KMS-11 (cell line): ENCODE measurements around the gene C6orf52.
"Not testable (repeated sequence)": the region's sequence is repeated elsewhere in the genome, so short reads cannot be mapped to it uniquely, and the experiment has no call there.

Source experiments
- H2AFZ ChIP-seq: fragments of 200-600 bp; sonication (generic); 2 replicates; pipeline ENCODE4 v1.6.1; 2016; ENCODE audit warnings: antibody characterized with exemption, mixed run types, low read depth
- H3K27ac ChIP-seq: fragments of 200-600 bp; sonication (generic); 2 replicates; pipeline ENCODE4 v1.6.1; 2016; ENCODE audit warnings: mild to moderate bottlenecking, mixed run types
- H3K27me3 ChIP-seq: fragments of 200-600 bp; sonication (generic); 2 replicates; pipeline ENCODE4 v1.6.1; 2017; ENCODE audit warnings: mild to moderate bottlenecking, low read depth, mixed run types, moderate library complexity; ENCODE audit not compliant: insufficient read depth
- H3K36me3 ChIP-seq: fragments of 200-600 bp; sonication (generic); 2 replicates; pipeline ENCODE4 v1.6.1; 2017; ENCODE audit warnings: mild to moderate bottlenecking, mixed run types; ENCODE audit not compliant: insufficient read depth
- H3K4me1 ChIP-seq: fragments of 200-600 bp; sonication (generic); 2 replicates; pipeline ENCODE4 v1.6.1; 2016; ENCODE audit warnings: mild to moderate bottlenecking, low read depth, mixed run types; ENCODE audit not compliant: poor library complexity, severe bottlenecking
- H3K4me2 ChIP-seq: fragments of 200-600 bp; sonication (generic); 2 replicates; pipeline ENCODE4 v1.7.0; 2016; ENCODE audit warnings: mild to moderate bottlenecking, mixed run types
- H3K4me3 ChIP-seq: fragments of 200-600 bp; sonication (generic); IDR thresholded peaks from 2 replicates; pipeline ENCODE4 v1.6.1; 2017; ENCODE audit warnings: low read depth, low read length, mixed read lengths; ENCODE audit not compliant: insufficient read depth
- H3K79me2 ChIP-seq: fragments of 200-600 bp; sonication (generic); 2 replicates; pipeline ENCODE4 v1.6.1; 2016; ENCODE audit warnings: low read depth, mixed run types; ENCODE audit not compliant: insufficient read depth
- H3K9ac ChIP-seq: fragments of 200-600 bp; sonication (generic); 2 replicates; pipeline ENCODE4 v1.6.1; 2016; ENCODE audit warnings: mild to moderate bottlenecking, mixed run types
- H4K20me1 ChIP-seq: fragments of 200-600 bp; sonication (generic); 2 replicates; pipeline ENCODE4 v1.6.1; 2016; ENCODE audit warnings: mild to moderate bottlenecking, mixed run types; ENCODE audit not compliant: insufficient read depth
- CTCF ChIP-seq: fragments of 200-600 bp; sonication (generic); conservative IDR thresholded peaks from 2 replicates; pipeline ENCODE4 v1.6.1; 2017; ENCODE audit warnings: low read depth, mild to moderate bottlenecking, antibody characterized with exemption, low read length, moderate library complexity, mixed read lengths

The C6orf52 gene

GRCh38 chr6:10662742-10663141 lies 31.7 kb downstream of the C6orf52 start:
- no peaks in the 10 kb centered on the region for H3K27me3 ChIP-seq
- H2AFZ ChIP-seq, result no peak overlapping the region
- no peak overlapping the region for H3K4me3 ChIP-seq
- H3K4me1 ChIP-seq, result no peaks in the 10 kb centered on the region
- no peak overlapping the region for H3K4me2 ChIP-seq
- H3K9ac ChIP-seq, result no peak overlapping the region
- no peak for TF ChIP-seq CTCF
- no peaks in the 10 kb centered on the region for H3K79me2 ChIP-seq
- H4K20me1 ChIP-seq, result no peaks in the 10 kb centered on the region
- no peak overlapping the region for H3K27ac ChIP-seq
- no peaks in the 10 kb centered on the region for H3K36me3 ChIP-seq

- H3K4me1 ChIP-seq, result no peaks in the 10 kb centered on the region
- H3K79me2 ChIP-seq, result no peaks in the 10 kb centered on the region
- no peak overlapping the region for H3K27ac ChIP-seq
- H4K20me1 ChIP-seq, result no peaks in the 10 kb centered on the region
- TF ChIP-seq CTCF, result no peak
- no peak overlapping the region for H3K4me2 ChIP-seq
- H3K27me3 ChIP-seq, result no peaks in the 10 kb centered on the region
- H3K9ac ChIP-seq, result no peak overlapping the region
- no peak overlapping the region for H3K4me3 ChIP-seq
- no peaks in the 10 kb centered on the region for H3K36me3 ChIP-seq
- no peak overlapping the region for H2AFZ ChIP-seq
These were observed 32.2 kb downstream of the C6orf52 start for GRCh38 chr6:10662207-10662606.

- not testable (repeated sequence) for H3K4me1 ChIP-seq, H2AFZ ChIP-seq, H3K27ac ChIP-seq, H4K20me1 ChIP-seq, H3K27me3 ChIP-seq, H3K4me2 ChIP-seq, H3K79me2 ChIP-seq, H3K9ac ChIP-seq, H3K36me3 ChIP-seq, H3K4me3 ChIP-seq
These were observed 33.8 kb downstream of the C6orf52 start for GRCh38 chr6:10660431-10661191.

- no peak overlapping the region for H3K4me3 ChIP-seq
- H3K36me3 ChIP-seq, result no peaks in the 10 kb centered on the region
- H3K4me1 ChIP-seq, result no peaks in the 10 kb centered on the region
- no peak overlapping the region for H2AFZ ChIP-seq
- TF ChIP-seq CTCF, result no peak
- H3K79me2 ChIP-seq, result no peaks in the 10 kb centered on the region
- no peak overlapping the region for H3K9ac ChIP-seq
- H4K20me1 ChIP-seq, result no peaks in the 10 kb centered on the region
- H3K27me3 ChIP-seq, result no peaks in the 10 kb centered on the region
- no peak overlapping the region for H3K4me2 ChIP-seq
- H3K27ac ChIP-seq, result no peak overlapping the region
These were observed 34.6 kb downstream of the C6orf52 start for GRCh38 chr6:10659699-10660348.
